Right cardiac atrium (tissue), 5 donors: ENCODE measurements around the gene MTREX. TPM values are rescaled to one million over a fixed set of nuclear protein-coding genes. Genes with fewer than 3 reads are reported as not detected.

Experiments used
- ATAC-seq, 2 donors: fragments of 200-7000 bp; cut with Tn5 transposase; one replicate each; pipeline versions ENCODE4 v1.8.0 to v1.9.1; 2020; ENCODE audit warnings: moderate library complexity in 2 of 2, mild to moderate bottlenecking in 1 of 2
- DNase-seq, 3 donors: peaks; one replicate each; pipeline ENCODE4 v3.0.0-alpha.2; 2020
- H3K27ac ChIP-seq: one replicate; pipeline ENCODE4 v1.5.1; 2013; ENCODE audit warnings: mild to moderate bottlenecking, low read length, control low read depth, moderate library complexity
- H3K27me3 ChIP-seq: one replicate; pipeline ENCODE4 v1.6.1; 2013; ENCODE audit not compliant: control insufficient read depth, insufficient read depth
- H3K4me1 ChIP-seq: one replicate; pipeline ENCODE4 v1.6.1; 2013; ENCODE audit warnings: low read length; ENCODE audit not compliant: control insufficient read depth, insufficient read depth
- H3K4me3 ChIP-seq: one replicate; pipeline ENCODE4 v1.5.1; 2013; ENCODE audit warnings: low read length, control low read depth
- H3K9me3 ChIP-seq: one replicate; pipeline ENCODE4 v1.6.1; 2013; ENCODE audit warnings: low read length; ENCODE audit not compliant: control insufficient read depth
- WGBS: extraction: QIAGEN DNeasy Blood & Tissue Kit; methylation state at CpG from one replicate; pipeline ENCODE4 v1.1.7; 2013; 5-methylcytosine and 5-hydroxymethylcytosine counted together
- intact Hi-C, 4 donors: fragments of 100-400 bp; cut with DNase I; formaldehyde crosslinking; loops; one replicate each; pipeline versions ENCODE4 v1.11.0 to v1.14.0; 2022 to 2023
- polyA plus RNA-seq: library from polyadenylated mRNA; stranded (reverse); fragments of 200-250 nt; gene quantifications from one replicate; pipeline ENCODE4 v1.2.3, GENCODE V29; 2013
- total RNA-seq, 4 donors: library from RNA; stranded (reverse); fragmentation: NEBNext Ultra II Directional; extraction: Animal tissue kit (Norgen Biotek cat#: 25700); gene quantifications; one replicate each; pipeline ENCODE4 v1.2.1, GENCODE V29; 2021
- donor health status: healthy with polysubstance abuse.
- donor health status: DM: no; HTN: yes; CAD: no.
- donor health status: DM: no; HTN: no; CAD: no.
- donor health status: DM: no; HTN: yes; CAD: no; lungs with severe emphysema.
- donor health status: DM: yes; HTN: yes; CAD: no.

Gene MTREX
- total and polyA plus RNA-seq, 5 donors: 22.2 to 65.6 (median 62.5) TPM

GRCh38 chr5:55429221-55429612 is 121.4 kb downstream of the MTREX start:
- Histone ChIP-seq H3K27ac (no peak overlapping the region), H3K4me3 (no peak overlapping the region), H3K27me3 (no peaks in the 10 kb centered on the region), H3K9me3 (no peaks in the 10 kb centered on the region), H3K4me1 (peaks cover 11% of the 10 kb centered on the region)
- no peak for DNase-seq
- WGBS: 48% methylated on average over 2 of the region's 2 CpGs
- intact Hi-C loops: loop anchor here in 1 of 4 donors (10.0 kb wide), 1 partner anchor 106 kb away; the partner anchor contains the start of gene PLPP1
- no peak for ATAC-seq

DNA sequence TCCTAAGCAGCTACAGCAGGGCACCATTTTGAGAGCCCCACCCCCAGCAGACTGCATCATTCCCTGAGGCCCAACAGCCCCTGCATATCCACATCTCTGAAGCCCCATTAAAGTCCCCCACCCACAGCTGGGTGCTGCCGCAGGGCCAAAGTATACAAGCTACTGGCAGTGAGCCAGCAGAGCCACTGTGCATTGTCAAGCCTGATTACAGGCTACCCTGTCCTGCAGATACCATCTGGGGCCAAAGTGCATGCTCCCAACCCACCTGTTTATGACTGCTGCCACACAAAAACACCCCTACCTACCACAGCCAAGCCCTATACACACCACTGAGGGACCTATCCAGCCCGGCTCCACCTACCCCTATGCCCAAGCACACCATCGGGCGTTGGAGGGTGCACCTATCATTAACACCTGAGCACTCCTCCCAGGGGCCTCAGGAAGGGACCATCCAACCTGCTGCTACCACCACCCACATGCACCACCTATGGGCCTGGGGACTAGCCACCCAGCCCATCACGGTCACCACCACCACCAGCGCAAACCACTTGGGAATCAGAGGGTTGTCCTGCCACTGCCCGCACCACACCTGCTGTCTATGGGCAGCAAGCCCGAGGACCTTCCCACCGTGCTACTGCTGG is 121.9 kb downstream of the MTREX start:
- ATAC-seq (peak; percentile 28 to 50), DNase-seq (peak; percentile 40 to 68 (median 60))
- Histone ChIP-seq H3K27ac (no peak overlapping the region), H3K4me1 (peaks cover 11% of the 10 kb centered on the region), H3K27me3 (no peaks in the 10 kb centered on the region), H3K9me3 (no peaks in the 10 kb centered on the region), H3K4me3 (no peak overlapping the region)
- WGBS: 92% methylated on average over 9 of the region's 9 CpGs
- intact Hi-C loops: loop anchor here in 1 of 4 donors (10.0 kb wide), 1 partner anchor 105 kb away; the partner anchor contains the start of gene PLPP1

- ATAC-seq (no peak), DNase-seq (no peak)
- Histone ChIP-seq H3K4me3 (no peak overlapping the region), H3K27ac (no peak overlapping the region), H3K9me3 (no peaks in the 10 kb centered on the region), H3K4me1 (peaks cover 13% of the 10 kb centered on the region), H3K27me3 (no peaks in the 10 kb centered on the region)
- 97% methylated on average over 4 of the region's 4 CpGs for WGBS
- intact Hi-C loops: no loop called here
These were observed 124.8 kb downstream of the MTREX start for GRCh38 chr5:55432549-55432948.

- H3K4me1 ChIP-seq: peaks cover 10% of the 10 kb centered on the region
- no peak overlapping the region for H3K4me3 ChIP-seq
- no peak for ATAC-seq
- peak overlapping the region; percentile 80 for H3K27ac ChIP-seq
- intact Hi-C loops: no loop called here
- DNase-seq: no peak
- H3K27me3 ChIP-seq: no peaks in the 10 kb centered on the region
- no peaks in the 10 kb centered on the region for H3K9me3 ChIP-seq
- 51% methylated on average over 1 of the region's 1 CpG for WGBS
These were observed 129.7 kb downstream of the MTREX start for GRCh38 chr5:55437452-55437851.

- DNase-seq (no peak), ATAC-seq (peak in 1 of 2 donors; percentile 17)
- intact Hi-C loops: no loop called here
- WGBS: 76% methylated on average over 2 of the region's 2 CpGs
- no peak overlapping the region for H3K4me3 ChIP-seq
- peaks cover 10% of the 10 kb centered on the region for H3K4me1 ChIP-seq
- H3K27ac ChIP-seq: peak overlapping the region; percentile 80
- H3K27me3 ChIP-seq: no peaks in the 10 kb centered on the region
- H3K9me3 ChIP-seq: no peaks in the 10 kb centered on the region
These were observed 130.0 kb downstream of the MTREX start for GRCh38 chr5:55437859-55438206.

GRCh38 chr5:55438998-55439397 is 131.2 kb downstream of the MTREX start:
- no peak for DNase-seq
- no peaks in the 10 kb centered on the region for H3K9me3 ChIP-seq
- H3K4me1 ChIP-seq: peaks cover 10% of the 10 kb centered on the region
- ATAC-seq: peak; percentile 22 to 44
- intact Hi-C loops: no loop called here
- H3K27ac ChIP-seq: peak overlapping the region; percentile 62
- H3K27me3 ChIP-seq: no peaks in the 10 kb centered on the region
- 75% methylated on average over 4 of the region's 4 CpGs for WGBS
- H3K4me3 ChIP-seq: no peak overlapping the region

- Histone ChIP-seq H3K4me1 (peaks cover 10% of the 10 kb centered on the region), H3K27me3 (no peaks in the 10 kb centered on the region), H3K27ac (peak overlapping the region; percentile 84), H3K9me3 (no peaks in the 10 kb centered on the region), H3K4me3 (no peak overlapping the region)
- intact Hi-C loops: no loop called here
- peak in 1 of 2 donors; percentile 36 for ATAC-seq
- DNase-seq: no peak
- WGBS: 57% methylated on average over 6 of the region's 6 CpGs
These were observed 132.4 kb downstream of the MTREX start for GRCh38 chr5:55440188-55440646.

GRCh38 chr5:55441107-55441771 is 133.4 kb downstream of the MTREX start:
- Histone ChIP-seq H3K4me1 (peaks cover 10% of the 10 kb centered on the region), H3K27ac (peak overlapping the region; percentile 11), H3K9me3 (no peaks in the 10 kb centered on the region), H3K27me3 (no peaks in the 10 kb centered on the region), H3K4me3 (no peak overlapping the region)
- DNase-seq: no peak
- intact Hi-C loops: no loop called here
- 67% methylated on average over 3 of the region's 3 CpGs for WGBS
- ATAC-seq: no peak

- Histone ChIP-seq H3K27ac (no peak overlapping the region), H3K4me1 (peaks cover 7% of the 10 kb centered on the region), H3K9me3 (no peaks in the 10 kb centered on the region), H3K4me3 (no peak overlapping the region), H3K27me3 (no peaks in the 10 kb centered on the region)
- ATAC-seq (no peak), DNase-seq (no peak)
- intact Hi-C loops: no loop called here
- WGBS: 91% methylated on average over 1 of the region's 1 CpG
These were observed 134.2 kb downstream of the MTREX start for GRCh38 chr5:55441954-55442353.

DNA sequence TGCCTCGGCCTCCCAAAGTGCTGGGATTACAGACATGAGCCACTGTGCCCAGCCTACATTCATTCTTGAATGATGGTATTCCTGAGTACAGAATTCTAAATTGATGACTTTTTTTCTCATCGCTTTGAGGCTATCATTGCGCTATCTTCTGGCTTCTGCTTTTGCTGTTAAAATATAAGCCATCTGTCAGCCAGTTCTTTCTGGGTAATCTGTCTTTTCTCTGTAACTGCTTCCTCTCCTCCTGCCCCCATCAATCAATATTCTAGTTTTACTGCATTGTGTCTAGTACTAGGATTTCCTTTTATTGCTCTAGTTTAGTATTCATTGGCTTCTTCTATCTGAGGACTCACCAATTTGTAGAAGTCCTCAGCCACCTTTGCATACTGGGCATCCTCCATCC is 138.0 kb downstream of the MTREX start:
- no peak overlapping the region for H3K27ac ChIP-seq
- ATAC-seq: no peak

GRCh38 chr5:55446640-55447351 is 139.0 kb downstream of the MTREX start:
- H3K27me3 ChIP-seq: no peaks in the 10 kb centered on the region
- no peaks in the 10 kb centered on the region for H3K9me3 ChIP-seq
- H3K4me1 ChIP-seq: no peaks in the 10 kb centered on the region
- 41% methylated on average over 8 of the region's 8 CpGs for WGBS
- H3K4me3 ChIP-seq: no peak overlapping the region
- H3K27ac ChIP-seq: peak overlapping the region; percentile 85
- ATAC-seq (peak in 1 of 2 donors; percentile 55), DNase-seq (peak in 1 of 3 donors; percentile 23)
- intact Hi-C loops: no loop called here

More for the DNA sequence above, 138.0 kb downstream of the MTREX start:
- Histone ChIP-seq H3K27me3 (no peaks in the 10 kb centered on the region), H3K9me3 (no peaks in the 10 kb centered on the region), H3K4me1 (peaks cover 5% of the 10 kb centered on the region), H3K4me3 (no peak overlapping the region)
- DNase-seq: no peak
- intact Hi-C loops: no loop called here
- 90% methylated on average over 3 of the region's 3 CpGs for WGBS
